Measurements from ENCODE around the gene CARD14.

- TF ChIP-seq POLR2A (IDR thresholded peaks at IDR 0.05; ENCODE audit: extremely low read depth, insufficient read length) (no peak), CTCF (IDR thresholded peaks at IDR 0.05; ENCODE audit: low read depth, low read length) (no peak)
Observed at GRCh38 chr17:80222376-80223141, 52.7 kb downstream of the CARD14 start.

Measured in NB4 (cell line).